Measurements from ENCODE around the gene GNAL. TPM values are rescaled to one million over a fixed set of nuclear protein-coding genes. Genes with fewer than 3 reads are reported as not detected.

GNAL gene
- polyA plus RNA-seq, 1 experiment = 0.21 TPM

DNA sequence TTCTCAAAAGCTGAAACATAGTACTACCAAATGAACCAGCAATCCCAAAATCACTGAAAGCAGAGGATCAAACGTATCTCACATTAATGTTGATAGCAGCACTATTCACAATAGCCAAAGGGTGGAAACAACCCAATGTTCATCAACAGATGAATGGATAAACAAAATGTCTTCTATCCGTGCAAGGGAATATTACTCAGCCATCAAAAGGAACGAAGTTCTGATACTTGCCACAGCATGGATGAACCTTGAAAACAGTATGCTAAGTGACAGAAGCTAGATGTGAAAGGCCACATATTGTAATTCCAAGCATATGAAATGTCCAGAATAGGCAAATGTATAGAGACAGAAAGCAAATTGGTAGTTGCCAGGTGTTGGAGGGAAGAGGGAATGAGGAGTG lies 105.1 kb downstream of the GNAL start:
- Histone ChIP-seq H3K4me3 (ENCODE audit: low read depth, low read length) (no peak overlapping the region), H3K27me3 (ENCODE audit: control insufficient read depth, insufficient read depth, low read length) (no peaks in the 10 kb centered on the region), H3K36me3 (ENCODE audit: control insufficient read depth, insufficient read depth, low read length) (no peaks in the 10 kb centered on the region)
- DNase-seq (ENCODE audit: low read depth) = no peak
- POLR2A ChIA-PET = no interaction called here
- TF ChIP-seq, protein P1, sequence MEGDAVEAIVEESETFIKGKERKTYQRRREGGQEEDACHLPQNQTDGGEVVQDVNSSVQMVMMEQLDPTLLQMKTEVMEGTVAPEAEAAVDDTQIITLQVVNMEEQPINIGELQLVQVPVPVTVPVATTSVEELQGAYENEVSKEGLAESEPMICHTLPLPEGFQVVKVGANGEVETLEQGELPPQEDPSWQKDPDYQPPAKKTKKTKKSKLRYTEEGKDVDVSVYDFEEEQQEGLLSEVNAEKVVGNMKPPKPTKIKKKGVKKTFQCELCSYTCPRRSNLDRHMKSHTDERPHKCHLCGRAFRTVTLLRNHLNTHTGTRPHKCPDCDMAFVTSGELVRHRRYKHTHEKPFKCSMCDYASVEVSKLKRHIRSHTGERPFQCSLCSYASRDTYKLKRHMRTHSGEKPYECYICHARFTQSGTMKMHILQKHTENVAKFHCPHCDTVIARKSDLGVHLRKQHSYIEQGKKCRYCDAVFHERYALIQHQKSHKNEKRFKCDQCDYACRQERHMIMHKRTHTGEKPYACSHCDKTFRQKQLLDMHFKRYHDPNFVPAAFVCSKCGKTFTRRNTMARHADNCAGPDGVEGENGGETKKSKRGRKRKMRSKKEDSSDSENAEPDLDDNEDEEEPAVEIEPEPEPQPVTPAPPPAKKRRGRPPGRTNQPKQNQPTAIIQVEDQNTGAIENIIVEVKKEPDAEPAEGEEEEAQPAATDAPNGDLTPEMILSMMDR (IDR thresholded peaks at IDR 0.05; ENCODE audit: insufficient read depth, low read depth, low read length) = no peak
- CTCF ChIA-PET = no interaction called here

DNA sequence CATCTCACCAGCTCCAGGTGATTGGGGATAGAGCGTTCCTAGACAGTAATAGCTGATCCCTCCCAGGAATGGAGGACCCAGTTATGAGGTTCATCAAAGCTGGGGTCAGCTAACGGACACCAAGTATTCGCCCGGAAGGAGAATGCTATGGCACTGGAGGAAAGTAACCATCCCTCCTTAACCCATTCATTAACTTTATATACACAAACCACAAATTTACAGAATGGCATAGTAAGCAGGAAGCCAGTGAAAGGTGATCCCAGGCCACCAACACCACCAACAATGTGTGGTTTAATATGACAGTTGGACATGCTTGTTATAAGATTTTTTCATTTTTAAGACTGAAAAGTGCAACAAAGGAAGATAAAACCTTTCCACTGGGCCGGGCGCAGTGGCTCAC lies 106.9 kb downstream of the GNAL start:
- ChIA-PET POLR2A (no interaction called here), CTCF (no interaction called here)
- H3K4me3 ChIP-seq (ENCODE audit: low read depth, low read length) = no peak overlapping the region
- no peak for DNase-seq (ENCODE audit: low read depth)
- no peaks in the 10 kb centered on the region for H3K27me3 ChIP-seq (ENCODE audit: control insufficient read depth, insufficient read depth, low read length)
- H3K36me3 ChIP-seq (ENCODE audit: control insufficient read depth, insufficient read depth, low read length) = no peaks in the 10 kb centered on the region
- TF ChIP-seq, protein P1 (IDR thresholded peaks at IDR 0.05; ENCODE audit: insufficient read depth, low read depth, low read length) = no peak

DNA sequence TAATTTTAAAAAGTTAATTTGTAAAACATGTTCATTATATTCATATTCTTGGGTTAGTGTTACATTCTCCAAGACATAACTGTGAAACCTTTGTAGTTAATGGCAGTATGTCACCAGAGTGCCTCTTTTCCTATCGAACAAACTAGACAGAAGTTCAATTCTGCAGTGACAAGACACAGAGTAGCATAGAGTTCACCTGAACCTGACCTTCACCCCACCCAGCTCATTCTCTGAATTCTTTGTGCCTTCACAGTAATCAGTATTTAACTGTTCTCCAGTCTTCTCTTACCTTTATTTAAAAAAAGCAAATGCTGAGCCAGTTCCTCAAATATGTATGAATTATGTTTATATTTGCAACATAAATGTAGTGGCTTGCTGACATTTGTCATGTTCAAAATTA lies 109.2 kb downstream of the GNAL start:
- Histone ChIP-seq H3K27me3 (ENCODE audit: control insufficient read depth, insufficient read depth, low read length) (no peaks in the 10 kb centered on the region), H3K4me3 (ENCODE audit: low read depth, low read length) (no peak overlapping the region), H3K36me3 (ENCODE audit: control insufficient read depth, insufficient read depth, low read length) (no peaks in the 10 kb centered on the region)
- TF ChIP-seq, protein P1 (IDR thresholded peaks at IDR 0.05; ENCODE audit: insufficient read depth, low read depth, low read length) = no peak
- DNase-seq (ENCODE audit: low read depth) = no peak
- ChIA-PET CTCF (no interaction called here), POLR2A (no interaction called here)

DNA sequence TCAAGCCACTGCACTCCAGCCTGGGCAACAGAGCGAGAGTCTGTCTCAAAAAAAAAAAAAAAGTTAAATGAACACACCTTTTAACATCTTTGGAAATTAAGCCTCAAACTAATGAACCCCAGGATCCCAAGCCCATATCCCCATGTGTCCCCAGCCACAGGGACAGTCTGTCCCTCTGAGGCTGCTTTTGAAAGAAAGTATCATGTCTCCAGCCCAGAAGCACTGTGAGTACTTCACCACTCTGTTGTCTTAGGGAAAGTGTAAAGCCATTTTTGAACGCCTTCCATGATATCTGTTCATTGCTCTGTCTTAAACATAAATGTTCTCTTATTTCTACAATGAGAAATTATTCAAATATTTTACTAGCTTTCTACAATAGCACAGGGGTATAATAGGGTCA lies 110.0 kb downstream of the GNAL start:
- ChIA-PET CTCF (no interaction called here), POLR2A (no interaction called here)
- TF ChIP-seq, protein P1 (IDR thresholded peaks at IDR 0.05; ENCODE audit: insufficient read depth, low read depth, low read length) = no peak
- Histone ChIP-seq H3K27me3 (ENCODE audit: control insufficient read depth, insufficient read depth, low read length) (no peaks in the 10 kb centered on the region), H3K36me3 (ENCODE audit: control insufficient read depth, insufficient read depth, low read length) (no peaks in the 10 kb centered on the region), H3K4me3 (ENCODE audit: low read depth, low read length) (no peak overlapping the region)
- no peak for DNase-seq (ENCODE audit: low read depth)

DNA sequence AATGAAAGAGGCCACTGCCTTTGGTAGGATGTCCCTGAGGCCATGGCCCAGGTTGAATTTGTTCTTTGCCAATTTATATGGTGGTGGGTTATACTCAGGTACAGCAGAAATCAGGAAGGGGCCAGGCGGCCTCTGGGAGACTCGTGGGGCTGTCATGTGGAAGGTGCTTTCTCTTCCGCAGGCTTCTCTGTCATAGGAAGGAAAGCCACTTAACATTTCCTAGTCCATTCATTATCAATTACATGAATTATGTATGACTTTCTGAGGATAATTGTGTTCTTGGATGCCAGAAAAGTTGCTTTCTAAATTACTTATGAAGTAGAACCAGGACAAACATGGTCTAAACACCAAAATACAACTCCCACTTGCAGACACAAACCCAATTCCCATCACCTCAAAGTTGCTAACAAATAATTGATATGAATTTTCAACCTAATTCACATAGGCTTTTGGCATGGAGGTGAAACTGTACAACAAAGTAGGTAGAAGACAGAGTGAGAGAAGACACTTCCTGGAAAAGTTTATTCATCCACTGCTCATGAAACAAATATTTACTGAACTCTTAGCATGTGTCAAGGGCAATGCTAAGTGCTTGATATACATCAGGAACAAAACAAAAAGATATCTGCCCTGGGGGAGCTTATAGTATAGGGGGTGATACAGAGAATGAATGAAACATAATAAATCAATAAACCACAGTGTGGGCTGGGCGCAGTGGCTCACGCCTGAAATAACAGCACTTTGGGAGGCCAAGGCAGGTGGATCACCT lies 111.7 kb downstream of the GNAL start:
- TF ChIP-seq, protein P1 (IDR thresholded peaks at IDR 0.05; ENCODE audit: insufficient read depth, low read depth, low read length) = no peak
- no peak overlapping the region for H3K4me3 ChIP-seq (ENCODE audit: low read depth, low read length)
- POLR2A ChIA-PET = no interaction called here
- H3K27me3 ChIP-seq (ENCODE audit: control insufficient read depth, insufficient read depth, low read length) = no peaks in the 10 kb centered on the region
- no peaks in the 10 kb centered on the region for H3K36me3 ChIP-seq (ENCODE audit: control insufficient read depth, insufficient read depth, low read length)
- CTCF ChIA-PET = no interaction called here
- DNase-seq (ENCODE audit: low read depth) = no peak
